HepG2 (cell line): ENCODE measurements around the gene PIK3R5. TPM values are rescaled to one million over a fixed set of nuclear protein-coding genes. Genes with fewer than 3 reads are reported as not detected.

Source experiments
- ATAC-seq: fragments of 200-7000 bp; cut with Tn5 transposase; 3 replicates; pipeline ENCODE4 v1.9.1; 2020; ENCODE audit warnings: mild to moderate bottlenecking, moderate library complexity
- BruUV-seq: library from RNA; stranded (reverse); fragments of 400-500 nt; replicated peaks from 2 replicates; lab custom pipeline; 2021; lab: Mats Ljungman, UMichigan
- CTCF ChIA-PET: fragments of 300-600 bp; formaldehyde crosslinking; extraction: SDS; loops from one replicate; lab custom pipeline; 2021; ENCODE audit warnings: low total read pairs, inconsistent platforms, low intra/inter-chr PET ratio; lab: Yijun Ruan, JAX
- POLR2A ChIA-PET: fragments of 350-600 bp; sonication (Branson Sonifier 250); formaldehyde crosslinking; loops from one replicate; lab custom pipeline; 2020; ENCODE audit warnings: antibody characterized with exemption, inconsistent platforms; lab: Yijun Ruan, JAX
- DNase-seq: peaks from one replicate; pipeline ENCODE4 v3.0.0-alpha.2; 2015; ENCODE audit warnings: low spot score
- FAIRE-seq: peaks from 3 replicates; lab custom pipeline; 2011; peaks lifted over from hg19 to GRCh38; lab: Jason Lieb, UNC
- H2AFZ ChIP-seq: one replicate; pipeline ENCODE4 v1.6.1; 2011; ENCODE audit warnings: low read length, inconsistent platforms
- H3K27ac ChIP-seq: fragments of 300-600 bp; 3 replicates; pipeline ENCODE4 v1.8.0; 2011; ENCODE audit warnings: mixed run types, mild to moderate bottlenecking, mixed read lengths, low read length, inconsistent platforms; ENCODE audit not compliant: insufficient read depth; ENCODE audit errors: extremely low read length
- H3K27me3 ChIP-seq, 2 experiments: fragments of 200-600 bp in 1 of 2; 2 replicates in 1 of 2; 3 replicates in 1 of 2; pipeline versions ENCODE4 v1.6.0 to v1.8.0; 2011; ENCODE audit warnings: low read length in 2 of 2, mild to moderate bottlenecking in 2 of 2, moderate library complexity in 2 of 2, inconsistent platforms in 1 of 2; ENCODE audit not compliant: insufficient read depth in 2 of 2, control insufficient read depth in 1 of 2
- H3K36me3 ChIP-seq, 2 experiments: fragments of 200-600 bp in 1 of 2; replicated peaks in 1 of 2; 2 replicates in 1 of 2; 3 replicates in 1 of 2; pipeline versions ENCODE4 v1.5.1 to v1.8.0; 2011; ENCODE audit warnings: low read length in 2 of 2, inconsistent platforms in 1 of 2; ENCODE audit not compliant: insufficient read depth in 2 of 2, control insufficient read depth in 1 of 2
- H3K4me1 ChIP-seq: 2 replicates; pipeline ENCODE4 v1.5.1; 2012; ENCODE audit warnings: low read length, inconsistent platforms; ENCODE audit not compliant: insufficient read depth
- H3K4me2 ChIP-seq: 2 replicates; pipeline ENCODE4 v1.6.0; 2011; ENCODE audit warnings: low read depth, low read length, inconsistent platforms
- H3K4me3 ChIP-seq, 3 experiments: fragments of 200-600 bp in 1 of 3; sonication (generic), shearing (Covaris generic) in 1 of 3; replicated peaks in 1 of 3; 2 replicates each; pipeline ENCODE4 v1.5.1; 2011 to 2016; ENCODE audit warnings: low read length in 3 of 3, inconsistent platforms in 2 of 3, low read depth in 2 of 3, mild to moderate bottlenecking in 2 of 3, control low read depth in 1 of 3, mixed read lengths in 1 of 3; ENCODE audit not compliant: insufficient read depth in 1 of 3
- H3K79me2 ChIP-seq: one replicate; pipeline ENCODE4 v1.6.1; 2011; ENCODE audit warnings: low read length, inconsistent platforms; ENCODE audit not compliant: insufficient read depth
- H3K9ac ChIP-seq: 2 replicates; pipeline ENCODE4 v1.6.0; 2011; ENCODE audit warnings: mild to moderate bottlenecking, low read depth, low read length, inconsistent platforms; ENCODE audit not compliant: insufficient read depth
- H3K9me3 ChIP-seq: 2 replicates; pipeline ENCODE4 v1.5.1; 2012; ENCODE audit warnings: mild to moderate bottlenecking, low read length
- H4K20me1 ChIP-seq: 2 replicates; pipeline ENCODE4 v1.6.0; 2011; ENCODE audit warnings: inconsistent platforms, mild to moderate bottlenecking, low read length, moderate library complexity; ENCODE audit not compliant: insufficient read depth
- ASH2L ChIP-seq: fragments of 300-600, 200-600 bp; sonication (generic); IDR thresholded peaks from 2 replicates; pipeline ENCODE4 v1.7.0; 2017; ENCODE audit warnings: low read depth, mild to moderate bottlenecking, moderate library complexity, mixed read lengths, low read length; ENCODE audit not compliant: insufficient read length
- BRCA1 ChIP-seq: sonication (generic); formaldehyde crosslinking; IDR thresholded peaks from 2 replicates; pipeline ENCODE4 v1.4.0; 2020; ENCODE audit warnings: missing genetic modification reagents
- MYC ChIP-seq: sonication (generic); formaldehyde crosslinking; IDR thresholded peaks from 2 replicates; pipeline ENCODE4 v1.9.0; 2021; ENCODE audit warnings: missing genetic modification reagents, borderline replicate concordance
- NFKB2 ChIP-seq: sonication (generic); formaldehyde crosslinking; IDR thresholded peaks from 2 replicates; pipeline ENCODE4 v1.4.0; 2020; ENCODE audit warnings: missing genetic modification reagents, borderline replicate concordance
- NR1H2 ChIP-seq: sonication (generic); formaldehyde crosslinking; IDR thresholded peaks from 2 replicates; pipeline ENCODE4 v1.8.1; 2022; ENCODE audit warnings: low read depth, missing genetic modification reagents, borderline replicate concordance
- SALL2 ChIP-seq: sonication (generic); formaldehyde crosslinking; IDR thresholded peaks from 2 replicates; pipeline ENCODE4 v1.8.1; 2023; ENCODE audit warnings: mild to moderate bottlenecking, missing genetic modification reagents, inconsistent platforms
- ZNF136 ChIP-seq: sonication (generic); formaldehyde crosslinking; IDR thresholded peaks from 2 replicates; pipeline ENCODE4 v1.8.1; 2022; ENCODE audit warnings: low read depth, mild to moderate bottlenecking, moderate library complexity, missing genetic modification reagents
- ZNF543 ChIP-seq: sonication (generic); formaldehyde crosslinking; IDR thresholded peaks from 2 replicates; pipeline ENCODE4 v1.4.0; 2020; ENCODE audit warnings: mild to moderate bottlenecking, missing genetic modification reagents
- ZNF777 ChIP-seq: sonication (generic); formaldehyde crosslinking; IDR thresholded peaks from 2 replicates; pipeline ENCODE4 v1.4.0; 2020; ENCODE audit warnings: missing genetic modification reagents
- ZNF780A ChIP-seq: sonication (generic); formaldehyde crosslinking; IDR thresholded peaks from 2 replicates; pipeline ENCODE4 v1.8.0; 2022; ENCODE audit warnings: mild to moderate bottlenecking, missing genetic modification reagents, moderate library complexity
- ZNF788 ChIP-seq: sonication (generic); formaldehyde crosslinking; IDR thresholded peaks from 2 replicates; pipeline ENCODE4 v1.5.0; 2020; ENCODE audit warnings: mild to moderate bottlenecking, missing genetic modification reagents, borderline replicate concordance
- WGBS: methylation state at CpG from one replicate; pipeline ENCODE4 v1.1.6; 2017; ENCODE audit warnings: low lambda C conversion rate; 5-methylcytosine and 5-hydroxymethylcytosine counted together
- in situ Hi-C: cut with HindIII; loops from 2 replicates; pipeline ENCODE4 v1.10.0; 2017; ENCODE audit warnings: low pct_unique_long_range_greater_than_20kb; ENCODE audit not compliant: extremely low pct_ligation_motif_present
- intact Hi-C: fragments of 100-400 bp; cut with micrococcal nuclease; formaldehyde crosslinking; loops from one replicate; pipeline ENCODE4 v1.10.0; 2022; ENCODE audit not compliant: unreplicated experiment
- polyA plus RNA-seq, 8 experiments: library from polyadenylated mRNA; depleted of rRNA in 3 of 8; stranded (reverse) in 7 of 8; unstranded in 1 of 8; fragments of >200 nt; fragmentation: Illumina TruSeq in 4 of 8; extraction: Trizol in 4 of 8; gene quantifications; 2 replicates each; pipeline versions ENCODE4 v1.2.1 to v1.2.3, GENCODE V29; 2011 to 2016; ENCODE audit warnings: low read depth in 4 of 8, missing spikeins in 1 of 8, mixed read lengths in 1 of 8; ENCODE audit not compliant: insufficient read depth in 1 of 8
- total RNA-seq, 5 experiments: library from RNA; depleted of rRNA; stranded (reverse); fragments of >200 nt; fragmentation: Illumina TruSeq; extraction: Trizol; gene quantifications; 2 replicates each; pipeline ENCODE4 v1.2.3, GENCODE V29; 2016; ENCODE audit warnings: low read depth in 1 of 5
- TF ChIP-seq, protein P1 (sequence below): sonication (generic); formaldehyde crosslinking; conservative IDR thresholded peaks from 2 replicates; pipeline ENCODE4 v1.8.0; 2022; ENCODE audit warnings: missing genetic modification reagents

PIK3R5 gene
- total and polyA plus RNA-seq, 2 of the 13 experiments (the other 11 are each of a cell fraction or from before 2014, with no cell fraction given): not detected

DNA sequence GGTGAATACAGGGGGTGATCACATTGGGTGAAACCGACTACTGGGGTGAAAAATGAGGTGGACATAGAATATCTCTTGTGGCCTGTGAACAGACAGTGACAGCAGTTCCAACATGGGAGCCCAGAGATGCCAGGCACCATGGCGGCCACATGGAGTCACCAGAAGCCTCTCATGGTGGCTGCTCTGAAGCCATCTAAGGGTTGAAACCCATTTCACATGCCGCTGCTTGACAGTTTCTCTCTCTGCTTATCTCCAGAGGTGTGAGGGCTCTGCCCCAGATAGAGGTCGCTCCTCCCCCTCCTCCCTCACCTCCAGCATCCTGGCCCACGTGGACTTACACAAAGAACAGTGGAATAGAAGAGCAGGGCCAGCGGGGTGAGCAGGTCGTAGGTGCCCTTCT, 60.2 kb downstream of the PIK3R5 start:
- BruUV-seq: no TSS peak
- Histone ChIP-seq H3K79me2 (no peaks in the 10 kb centered on the region), H3K27me3 (peaks cover 4 to 13% of the 10 kb centered on the region in 2 experiments; a peak in 3 of 5 replicates), H3K4me3 (no peak overlapping the region), H3K27ac (no peak overlapping the region), H3K9ac (no peak overlapping the region), H4K20me1 (no peaks in the 10 kb centered on the region), H3K4me2 (no peak overlapping the region), H3K9me3 (no peaks in the 10 kb centered on the region), H3K36me3 (no peaks in the 10 kb centered on the region), H2AFZ (no peak overlapping the region), H3K4me1 (no peaks in the 10 kb centered on the region)
- ATAC-seq: no peak
- ChIA-PET POLR2A (no interaction called here), CTCF (no interaction called here)
- WGBS: 12% methylated on average over 5 of the region's 7 CpGs
- TF ChIP-seq ZNF777 (no peak), ASH2L (no peak), ZNF543 (CRISPR knock-in tag) (no peak), MYC (CRISPR knock-in tag) (no peak), SALL2 (CRISPR knock-in tag) (no peak), ZNF136 (CRISPR knock-in tag) (no peak), NR1H2 (CRISPR knock-in tag) (no peak), BRCA1 (no peak), ZNF780A (CRISPR knock-in tag) (no peak), NFKB2 (CRISPR knock-in tag) (no peak), ZNF788 (CRISPR knock-in tag) (no peak)
- TF ChIP-seq, protein P1, sequence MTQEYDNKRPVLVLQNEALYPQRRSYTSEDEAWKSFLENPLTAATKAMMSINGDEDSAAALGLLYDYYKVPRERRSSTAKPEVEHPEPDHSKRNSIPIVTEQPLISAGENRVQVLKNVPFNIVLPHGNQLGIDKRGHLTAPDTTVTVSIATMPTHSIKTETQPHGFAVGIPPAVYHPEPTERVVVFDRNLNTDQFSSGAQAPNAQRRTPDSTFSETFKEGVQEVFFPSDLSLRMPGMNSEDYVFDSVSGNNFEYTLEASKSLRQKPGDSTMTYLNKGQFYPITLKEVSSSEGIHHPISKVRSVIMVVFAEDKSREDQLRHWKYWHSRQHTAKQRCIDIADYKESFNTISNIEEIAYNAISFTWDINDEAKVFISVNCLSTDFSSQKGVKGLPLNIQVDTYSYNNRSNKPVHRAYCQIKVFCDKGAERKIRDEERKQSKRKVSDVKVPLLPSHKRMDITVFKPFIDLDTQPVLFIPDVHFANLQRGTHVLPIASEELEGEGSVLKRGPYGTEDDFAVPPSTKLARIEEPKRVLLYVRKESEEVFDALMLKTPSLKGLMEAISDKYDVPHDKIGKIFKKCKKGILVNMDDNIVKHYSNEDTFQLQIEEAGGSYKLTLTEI: no peak
- intact Hi-C loops: no loop called here
- DNase-seq: no peak
- in situ Hi-C loops: no loop called here
- FAIRE-seq: no peak
